ENCODE results near the gene CLSTN2. TPM values are rescaled to one million over a fixed set of nuclear protein-coding genes. Genes with fewer than 3 reads are reported as not detected.

Gene CLSTN2
- total RNA-seq, 4 donors from 2014 or later, result 19.5 to 66.7 (median 42.5) TPM

GRCh38 chr3:139933766-139934165 is 1.2 kb upstream of the CLSTN2 start:
- no peak for TF ChIP-seq CTCF (IDR thresholded peaks at IDR 0.05; ENCODE audit: low read depth)

DNA sequence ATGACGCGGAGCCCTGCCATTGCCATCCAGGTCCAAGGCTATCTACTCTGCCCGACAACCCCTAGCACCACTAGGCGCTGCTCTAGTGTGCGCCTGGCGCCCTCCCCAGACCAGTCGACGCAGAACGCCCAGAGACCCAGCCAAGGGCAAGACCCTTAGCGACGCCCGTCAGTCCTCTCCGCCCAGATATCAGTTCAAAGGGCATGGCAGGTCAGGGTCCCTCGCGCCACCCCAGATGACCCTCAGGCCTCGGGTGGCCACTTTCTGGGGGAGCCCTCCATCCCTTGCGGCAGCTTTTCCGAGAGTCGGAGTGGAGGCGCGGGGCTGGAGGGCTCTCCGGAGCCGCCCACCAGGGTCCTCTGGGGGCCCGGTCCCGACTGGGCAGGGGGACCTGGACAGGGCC is 371 bp upstream of the CLSTN2 start:
- TF ChIP-seq CTCF (IDR thresholded peaks at IDR 0.05; ENCODE audit: low read depth), result no peak

DNA sequence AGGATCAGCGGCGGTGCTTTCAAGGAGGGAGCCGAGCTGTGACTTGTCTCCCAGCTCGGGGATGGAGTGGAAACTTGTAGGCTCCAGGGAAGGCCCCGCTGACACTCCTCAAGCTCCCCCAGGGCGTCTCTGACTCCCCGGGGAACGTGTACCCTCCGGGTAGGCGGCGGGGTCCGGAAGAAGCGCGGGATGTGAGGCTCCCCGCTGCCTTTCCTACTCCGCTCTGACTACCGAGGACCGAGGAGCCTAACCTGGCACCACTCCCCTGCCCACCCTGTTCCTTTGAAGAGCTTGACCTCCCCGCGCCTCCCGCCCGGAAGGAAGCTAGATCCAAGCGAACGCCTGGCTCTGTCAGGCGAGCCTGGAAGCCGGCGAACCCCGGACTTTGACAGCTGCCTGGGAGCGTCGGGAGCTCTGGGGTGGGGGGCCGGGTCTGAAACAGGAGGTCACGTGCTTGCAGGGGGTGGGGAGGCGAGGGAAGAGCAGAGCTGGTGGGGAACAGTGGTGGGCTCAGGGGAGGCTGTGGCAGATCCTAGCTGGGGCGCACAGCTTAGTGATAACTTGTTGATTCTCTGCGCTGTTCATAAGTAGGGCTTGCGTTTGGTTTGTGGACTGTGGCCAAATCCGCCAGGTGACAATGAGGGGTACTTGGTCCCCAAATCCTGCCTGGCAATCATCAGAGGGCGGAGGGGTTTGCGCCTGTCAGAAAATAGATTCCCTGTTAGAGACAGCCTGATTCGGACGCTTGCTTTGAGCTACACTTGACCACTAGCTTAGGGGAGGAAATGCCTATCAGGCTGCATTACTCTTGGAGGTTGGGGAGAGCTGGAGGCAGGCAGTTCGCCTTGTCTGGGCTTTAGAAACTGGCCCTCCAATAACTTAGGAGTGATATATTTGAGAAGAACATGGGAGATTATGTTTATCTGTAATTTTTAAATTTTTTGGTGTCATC is 1.2 kb downstream of the CLSTN2 start:
- no peak for TF ChIP-seq CTCF (IDR thresholded peaks at IDR 0.05; ENCODE audit: low read depth)

GRCh38 chr3:139937674-139938279 is 2.8 kb downstream of the CLSTN2 start:
- TF ChIP-seq CTCF (IDR thresholded peaks at IDR 0.05; ENCODE audit: low read depth), result no peak

DNA sequence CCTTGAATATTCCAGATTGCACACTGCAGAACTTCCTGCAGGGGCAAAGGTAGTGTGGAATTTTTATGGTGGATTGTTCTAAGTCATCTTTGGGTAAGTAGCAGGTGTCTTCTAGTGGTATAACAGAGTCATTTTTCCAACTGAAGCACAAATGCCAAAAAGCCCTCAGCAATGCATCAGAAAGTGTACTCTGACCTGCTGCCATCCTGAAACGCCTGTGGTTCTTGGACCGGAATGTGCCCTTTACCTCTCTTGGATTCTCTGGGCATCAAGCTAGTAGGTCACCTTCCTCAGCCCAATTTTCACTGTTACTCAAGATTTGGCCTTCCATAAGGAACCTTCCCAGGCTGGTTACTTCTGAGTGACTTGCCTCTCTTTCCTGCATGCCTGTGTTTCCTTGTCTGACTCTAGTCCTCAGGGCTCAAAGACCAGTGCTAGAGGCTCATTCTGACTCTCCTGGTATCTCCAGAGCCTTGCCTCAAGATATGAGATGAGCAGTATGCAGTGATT is 4.8 kb downstream of the CLSTN2 start:
- TF ChIP-seq CTCF (IDR thresholded peaks at IDR 0.05; ENCODE audit: low read depth), result no peak

DNA sequence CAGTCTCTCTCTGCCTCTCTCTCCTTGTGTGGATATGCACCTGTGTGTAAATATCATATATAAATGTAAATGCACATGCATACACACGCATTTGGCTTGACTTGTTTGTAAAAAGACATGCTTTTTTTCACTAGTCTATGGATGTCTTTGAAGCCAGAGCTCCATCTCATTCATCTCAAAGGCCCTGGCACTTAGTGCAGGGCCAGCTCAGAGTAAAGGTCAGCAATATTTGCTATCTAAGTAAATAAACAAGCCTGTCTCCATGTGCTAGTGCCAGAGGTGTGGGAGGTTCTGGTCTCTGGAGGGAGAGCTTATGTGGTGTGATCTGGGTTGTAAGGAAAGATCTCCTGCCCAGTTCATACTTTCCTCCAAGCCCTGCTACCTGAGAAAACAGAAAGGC is 5.6 kb downstream of the CLSTN2 start:
- TF ChIP-seq CTCF (IDR thresholded peaks at IDR 0.05; ENCODE audit: low read depth), result no peak

- TF ChIP-seq CTCF (IDR thresholded peaks at IDR 0.05; ENCODE audit: low read depth), result no peak
Measured at GRCh38 chr3:139941580-139941979, 6.6 kb downstream of the CLSTN2 start.

All from subcutaneous adipose tissue (tissue), 4 donors.